NCI-H82 treated with DMSO at 0.1 percent for 48 hours (cell line): ENCODE results near the gene CTNNA3.

Source experiments
- DNase-seq: peaks from one replicate; lab custom pipeline; 2025; ENCODE audit not compliant: unreplicated experiment; lab: John Stamatoyannopoulos, UW

The CTNNA3 gene

DNA sequence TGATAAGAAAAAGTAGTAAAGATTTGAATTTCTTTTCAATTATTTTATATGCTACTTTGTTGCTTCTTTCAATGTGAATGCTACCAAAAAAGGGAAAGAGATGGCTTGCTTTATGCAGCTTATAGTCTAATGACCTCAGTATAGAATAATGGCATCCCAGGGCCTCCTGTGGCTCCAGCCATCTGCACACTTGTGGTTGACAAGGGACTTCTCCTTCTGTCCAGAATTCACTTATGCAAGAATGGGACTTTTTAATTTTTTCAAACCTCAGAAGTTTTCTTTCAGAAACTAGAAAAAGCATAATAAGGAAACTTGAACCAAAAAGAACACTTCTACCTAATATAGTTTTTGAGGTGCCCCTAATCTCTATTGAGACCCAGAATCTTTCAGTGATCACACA lies 310.9 kb downstream of the CTNNA3 start:
- no peak for DNase-seq

DNA sequence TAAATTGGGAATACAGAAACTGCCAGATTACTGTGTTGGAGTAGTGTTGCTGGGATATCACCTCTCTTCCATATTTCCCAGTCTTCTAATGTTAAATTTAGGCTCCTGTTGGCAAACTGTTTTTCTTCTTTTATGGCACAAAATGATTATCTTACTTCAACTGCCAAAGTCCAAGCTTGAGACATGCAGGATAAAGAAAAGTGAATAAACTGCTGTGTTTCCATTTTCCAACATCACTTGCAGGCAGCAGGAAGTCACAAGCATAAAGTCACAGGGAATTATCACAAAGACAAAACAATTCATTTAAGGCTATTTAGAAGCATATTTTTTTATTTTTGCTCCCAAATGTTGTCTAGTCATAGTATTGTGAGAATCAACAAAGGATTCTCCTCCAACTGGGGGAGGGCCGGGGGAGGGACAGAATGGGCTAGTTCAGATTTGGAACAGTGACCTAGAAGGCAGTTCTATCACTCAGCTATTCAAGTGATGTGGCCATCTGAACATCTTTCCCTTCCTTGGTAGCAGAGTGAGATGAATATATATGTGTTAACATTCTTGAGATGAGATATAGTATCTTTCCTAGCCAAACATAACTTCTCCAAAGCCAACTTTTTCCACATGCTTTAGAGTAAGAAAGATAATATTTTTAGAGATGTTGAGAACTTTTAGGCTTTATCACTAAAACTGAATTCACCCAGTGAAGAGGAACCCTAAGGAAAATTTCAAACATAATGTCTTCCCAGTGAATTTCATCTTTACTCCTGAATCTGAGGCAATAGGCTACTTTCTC lies 364.7 kb downstream of the CTNNA3 start:
- DNase-seq, result no peak

DNA sequence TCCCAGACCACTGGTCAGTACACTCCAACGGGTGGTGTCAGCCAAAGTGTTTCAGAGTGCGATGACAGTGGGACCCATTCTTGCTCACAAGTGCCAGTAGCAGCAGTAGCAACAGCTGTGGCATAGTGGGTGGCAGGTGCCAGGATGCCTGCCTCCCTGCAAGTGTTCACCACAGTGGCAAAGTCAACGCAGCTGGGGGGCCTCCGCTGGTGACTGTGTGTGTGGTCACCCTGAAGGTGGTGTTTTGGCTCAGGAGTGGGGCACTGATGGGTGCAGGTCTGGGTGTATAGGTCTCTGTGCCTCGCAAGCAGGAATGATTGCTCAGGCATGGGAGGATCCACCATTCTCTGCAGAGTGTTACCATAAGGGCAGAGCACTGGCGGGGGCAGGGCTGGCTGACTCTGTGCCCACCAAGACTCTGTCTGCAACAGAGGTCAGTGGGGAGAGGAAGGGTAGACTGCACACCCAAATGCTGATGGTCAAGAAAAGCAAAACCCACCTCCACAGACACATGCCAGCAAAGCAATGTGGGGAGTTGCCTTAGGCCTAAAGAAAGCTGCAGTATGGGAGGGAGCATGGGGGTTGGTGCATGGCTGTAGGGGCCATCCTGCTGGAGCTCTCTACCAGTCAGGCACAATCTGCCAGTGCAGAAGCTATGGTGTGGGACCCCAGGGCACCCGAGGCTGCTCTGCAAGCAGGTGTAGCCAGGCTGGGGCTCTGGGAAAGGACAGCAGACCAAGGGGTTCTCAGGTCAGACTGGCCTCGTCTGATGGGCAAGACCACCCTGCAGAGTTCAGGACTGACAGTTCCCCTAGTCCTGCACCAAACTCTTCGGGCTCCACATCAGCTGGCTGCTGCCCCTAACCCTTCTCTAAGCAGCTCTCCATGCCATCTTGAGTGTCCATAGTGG lies 368.1 kb downstream of the CTNNA3 start:
- DNase-seq, result no peak

- no peak for DNase-seq
Observed at GRCh38 chr10:67319976-67320375, 376.0 kb downstream of the CTNNA3 start.

GRCh38 chr10:67308912-67309311 lies 387.1 kb downstream of the CTNNA3 start:
- no peak for DNase-seq

GRCh38 chr10:67306588-67307205 lies 389.3 kb downstream of the CTNNA3 start:
- DNase-seq, result peak; percentile 9

- DNase-seq, result no peak
Observed at GRCh38 chr10:67302701-67303100, 393.3 kb downstream of the CTNNA3 start.

DNA sequence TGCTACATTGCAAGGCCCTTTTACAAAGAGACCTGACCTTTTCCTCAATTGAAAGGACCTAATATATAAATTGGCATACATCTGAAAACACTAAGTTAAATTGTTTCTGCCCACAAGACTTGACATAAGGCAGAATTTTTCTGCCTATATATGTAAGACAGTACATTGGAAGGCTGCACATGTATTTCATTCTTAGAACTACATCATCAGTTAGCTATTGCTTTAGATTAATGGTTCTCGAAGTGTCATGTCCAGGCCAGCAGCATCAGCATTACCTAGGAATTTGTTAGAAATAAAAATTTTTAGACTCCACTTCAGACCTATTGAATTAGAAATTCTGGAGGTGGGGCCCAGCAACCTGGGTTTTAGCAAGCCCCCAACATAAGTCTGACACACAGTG lies 396.2 kb downstream of the CTNNA3 start:
- DNase-seq, result no peak

- DNase-seq, result no peak
Observed at GRCh38 chr10:67297637-67298181, 398.3 kb downstream of the CTNNA3 start.

- DNase-seq, result no peak
Observed at GRCh38 chr10:67296926-67297325, 399.1 kb downstream of the CTNNA3 start.

DNA sequence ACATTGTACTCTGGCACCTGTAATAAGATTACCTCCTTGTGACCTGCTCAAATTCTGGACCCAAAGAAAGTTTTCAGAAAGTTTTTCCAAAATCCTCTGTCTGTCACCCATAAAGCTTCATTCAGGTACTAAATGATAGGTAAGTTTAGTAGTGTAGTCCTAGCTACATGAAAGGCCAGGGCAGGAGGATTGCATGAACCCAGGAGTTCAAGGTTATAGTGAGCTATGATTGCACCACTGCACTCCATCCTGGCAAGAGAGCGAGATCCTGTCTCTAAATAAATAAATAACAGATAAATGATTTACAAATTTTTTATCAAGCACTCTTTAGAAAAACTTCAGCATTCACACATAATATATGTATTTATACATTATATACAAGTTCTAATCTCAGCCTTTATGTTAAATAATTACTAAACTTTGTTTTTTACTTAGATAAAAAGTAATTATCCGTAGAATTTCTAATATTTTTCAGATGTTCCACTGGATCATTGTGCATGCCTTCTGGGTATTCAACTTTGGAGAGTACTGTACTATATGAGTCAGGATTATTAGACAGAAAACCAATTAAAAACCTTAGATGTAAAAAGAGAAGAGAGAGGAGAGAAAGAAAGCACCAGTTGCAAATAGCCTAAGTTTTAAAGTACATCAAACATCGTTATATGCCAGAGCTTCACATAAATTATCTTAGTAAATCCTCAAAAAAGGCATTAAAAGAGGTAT lies 407.1 kb downstream of the CTNNA3 start:
- DNase-seq, result no peak

DNA sequence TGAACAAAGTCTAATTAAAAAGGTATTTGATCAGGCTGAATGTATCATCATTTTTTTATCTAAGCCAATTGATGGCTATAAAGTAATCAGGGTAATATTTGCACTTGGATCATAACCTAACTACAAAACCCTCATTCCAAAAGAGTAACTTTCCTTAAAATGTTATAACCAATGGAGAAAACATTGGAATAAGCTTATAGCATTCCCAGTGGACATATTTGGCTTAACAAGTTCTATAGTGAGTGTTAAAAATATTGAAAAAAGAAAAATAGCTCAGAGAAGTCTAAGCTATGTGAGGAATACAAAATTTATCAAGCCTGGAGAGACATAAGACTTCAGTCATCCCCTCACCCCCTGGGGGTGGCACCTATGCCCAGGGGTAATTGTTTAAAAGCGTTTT lies 411.4 kb downstream of the CTNNA3 start:
- DNase-seq, result no peak

DNA sequence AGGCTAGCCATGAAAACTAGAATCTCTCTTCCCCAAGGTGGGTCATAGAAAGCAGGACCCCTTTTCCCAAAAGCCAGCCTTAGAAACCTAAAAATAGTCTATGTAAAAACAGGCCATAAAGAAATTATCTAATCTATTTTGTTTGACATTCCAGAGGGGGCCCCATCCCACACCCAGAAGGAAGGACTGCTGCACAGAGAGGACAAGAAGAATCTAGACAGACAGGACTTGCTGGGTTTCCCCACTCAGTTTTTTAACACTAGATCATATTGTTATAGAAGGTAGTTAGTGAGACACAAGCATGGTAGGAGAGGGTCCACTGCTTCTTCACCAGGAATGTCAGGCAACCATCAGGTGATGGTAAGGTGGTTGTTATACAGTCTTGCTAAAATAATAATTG lies 413.1 kb downstream of the CTNNA3 start:
- no peak for DNase-seq

DNA sequence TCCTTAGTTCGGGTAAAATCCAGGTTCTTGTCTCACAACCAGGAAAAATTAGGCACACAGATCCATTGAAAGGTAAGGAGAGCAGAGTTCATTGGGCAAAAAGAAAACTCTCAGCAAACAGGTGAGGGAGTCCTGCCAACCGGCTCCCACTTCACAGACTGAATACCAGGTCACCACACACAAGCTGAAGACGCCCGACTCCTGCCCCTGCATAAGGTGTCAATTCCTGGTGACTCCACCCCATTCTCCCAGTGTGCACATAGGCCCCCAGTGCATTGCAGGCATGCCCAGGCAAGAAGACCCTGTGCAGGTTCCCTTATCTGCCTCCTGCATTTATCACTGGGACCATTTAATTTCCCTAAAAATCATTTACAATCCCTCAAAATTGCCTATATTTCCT lies 415.6 kb downstream of the CTNNA3 start:
- DNase-seq, result no peak

DNA sequence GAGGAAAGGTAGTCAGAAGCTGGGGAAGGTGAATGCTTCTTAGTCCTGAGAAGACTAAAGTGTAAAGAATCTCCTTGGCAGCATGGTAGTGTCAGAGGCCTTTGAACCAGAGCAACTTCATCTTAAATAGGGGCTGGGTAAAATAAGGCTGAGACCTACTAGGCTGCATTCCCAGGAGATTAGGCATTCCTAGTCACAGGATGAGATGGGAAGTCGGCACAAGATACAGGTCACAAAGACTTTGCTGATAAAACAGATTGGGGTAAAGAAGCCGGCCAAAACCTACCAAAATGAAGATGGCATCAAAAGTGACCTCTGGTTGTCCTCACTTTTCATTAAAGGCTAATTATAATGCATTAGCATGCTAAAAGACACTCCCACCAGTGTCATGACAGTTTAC lies 418.6 kb downstream of the CTNNA3 start:
- DNase-seq, result no peak

DNA sequence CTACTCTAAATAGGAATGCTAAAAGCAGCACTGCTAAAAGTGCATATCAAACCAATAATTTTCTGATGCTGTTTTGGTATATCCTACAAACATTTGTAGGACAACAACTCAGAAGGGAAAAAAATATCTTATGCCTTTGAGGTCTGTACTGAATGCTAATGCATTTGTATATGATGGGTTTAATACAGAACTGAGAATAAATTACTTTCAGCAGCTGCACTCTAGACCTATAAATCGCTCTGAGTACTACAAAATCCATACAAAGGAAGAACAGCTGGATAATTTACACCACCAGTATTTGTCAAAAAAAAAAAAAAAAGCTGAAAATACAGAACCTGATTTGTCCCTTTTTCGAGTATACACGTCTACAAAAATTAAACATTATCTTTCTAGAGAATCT lies 426.2 kb downstream of the CTNNA3 start:
- peak; percentile 45 for DNase-seq

DNA sequence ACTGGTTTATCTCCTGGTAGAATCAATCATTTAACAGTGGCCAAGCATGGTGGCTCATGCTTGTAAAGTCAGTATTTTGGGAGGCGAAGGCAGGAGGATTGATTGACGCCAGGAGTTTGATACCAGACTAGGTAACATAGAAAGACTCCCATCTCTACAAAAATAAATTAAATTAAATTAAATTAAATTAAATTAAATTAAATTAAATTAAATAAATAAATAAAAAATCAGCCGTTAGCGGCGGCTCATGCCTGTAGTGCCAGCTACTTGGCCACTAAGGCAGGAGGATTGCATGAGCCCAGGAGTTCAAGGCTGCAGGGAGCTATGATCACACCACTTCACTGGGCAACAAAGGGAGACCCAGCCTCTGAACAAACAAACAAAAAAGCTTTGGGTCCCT lies 427.8 kb downstream of the CTNNA3 start:
- DNase-seq, result no peak

DNA sequence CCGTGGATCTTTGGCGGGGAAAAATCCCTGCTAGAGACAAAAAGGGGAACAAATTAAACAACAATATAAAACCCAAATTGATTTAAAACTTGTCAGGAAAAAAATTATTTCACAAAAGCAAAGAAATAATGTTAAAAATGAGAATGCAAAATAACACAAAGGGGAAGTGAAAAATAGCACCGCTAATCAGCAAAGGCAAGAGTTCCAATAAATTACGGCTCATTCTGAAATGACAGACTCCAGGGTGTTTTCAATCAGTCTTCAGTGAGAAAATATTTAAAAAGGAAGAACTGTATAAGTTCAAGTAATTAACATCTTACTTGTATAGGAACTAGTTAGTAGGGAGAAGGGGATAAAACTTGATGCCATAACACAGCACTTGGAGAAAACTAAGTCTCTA lies 433.3 kb downstream of the CTNNA3 start:
- DNase-seq, result no peak

GRCh38 chr10:67261300-67261797 lies 434.6 kb downstream of the CTNNA3 start:
- DNase-seq, result no peak

GRCh38 chr10:67259319-67259929 lies 436.6 kb downstream of the CTNNA3 start:
- no peak for DNase-seq
